WTC11 (cell line): ENCODE measurements around the gene HMX1.

Source experiments
- ATF2 ChIP-seq: sonication (generic); formaldehyde crosslinking; IDR thresholded peaks from 2 replicates; pipeline ENCODE4 v1.8.1; 2022; ENCODE audit warnings: low read depth, missing genetic modification reagents, borderline replicate concordance
- CTCF ChIP-seq: fragments of 200-600 bp; IDR thresholded peaks from 2 replicates; pipeline ENCODE4 v1.8.0; 2022; ENCODE audit warnings: antibody characterized with exemption
- E2F4 ChIP-seq: sonication (generic); formaldehyde crosslinking; IDR thresholded peaks from 2 replicates; pipeline ENCODE4 v1.8.1; 2022; ENCODE audit warnings: low read depth, mild to moderate bottlenecking, moderate library complexity, missing genetic modification reagents, borderline replicate concordance
- E2F5 ChIP-seq: sonication (generic); formaldehyde crosslinking; IDR thresholded peaks from 2 replicates; pipeline ENCODE4 v1.8.1; 2022; ENCODE audit warnings: mild to moderate bottlenecking, moderate library complexity, missing genetic modification reagents
- HMGXB4 ChIP-seq: sonication (generic); formaldehyde crosslinking; IDR thresholded peaks from 2 replicates; pipeline ENCODE4 v1.8.1; 2023; ENCODE audit warnings: mild to moderate bottlenecking, moderate library complexity, missing genetic modification reagents
- MAX ChIP-seq: sonication (generic); formaldehyde crosslinking; IDR thresholded peaks from 2 replicates; pipeline ENCODE4 v1.8.0; 2022; ENCODE audit warnings: mild to moderate bottlenecking, missing genetic modification reagents
- MYBL2 ChIP-seq: sonication (generic); formaldehyde crosslinking; IDR thresholded peaks from 2 replicates; pipeline ENCODE4 v1.8.1; 2023; ENCODE audit warnings: mild to moderate bottlenecking, moderate library complexity, missing genetic modification reagents
- ZNF263 ChIP-seq: sonication (generic); formaldehyde crosslinking; IDR thresholded peaks from 2 replicates; pipeline ENCODE4 v1.8.1; 2022; ENCODE audit warnings: low read depth, mild to moderate bottlenecking, moderate library complexity, missing genetic modification reagents
- TF ChIP-seq, protein P1 (sequence below): sonication (generic); formaldehyde crosslinking; IDR thresholded peaks from 2 replicates; pipeline ENCODE4 v1.8.1; 2023; ENCODE audit warnings: mild to moderate bottlenecking, missing genetic modification reagents, moderate library complexity
- TF ChIP-seq, protein P2 (sequence below): sonication (generic); formaldehyde crosslinking; IDR thresholded peaks from 2 replicates; pipeline ENCODE4 v1.8.1; 2023; ENCODE audit warnings: mild to moderate bottlenecking, missing genetic modification reagents, moderate library complexity
- TF ChIP-seq, protein P3 (sequence below): sonication (generic); formaldehyde crosslinking; conservative IDR thresholded peaks from 2 replicates; pipeline ENCODE4 v1.8.1; 2022; ENCODE audit warnings: mild to moderate bottlenecking, missing genetic modification reagents
- TF ChIP-seq, protein P4 (sequence below): sonication (generic); formaldehyde crosslinking; IDR thresholded peaks from 2 replicates; pipeline ENCODE4 v1.8.0; 2023; ENCODE audit warnings: mild to moderate bottlenecking, missing genetic modification reagents

GRCh38 chr4:8893624-8894423, 22.2 kb upstream of the HMX1 start:
- TF ChIP-seq E2F4 (CRISPR knock-in tag) (0 out of 2 replicates have a peak, but pooled peaks have one; percentile 18), E2F5 (CRISPR knock-in tag) (no peak), ATF2 (no peak), CTCF (no peak), MAX (CRISPR knock-in tag) (no peak), MYBL2 (CRISPR knock-in tag) (no peak), ZNF263 (no peak), HMGXB4 (CRISPR knock-in tag) (no peak)
- TF ChIP-seq, protein P1, sequence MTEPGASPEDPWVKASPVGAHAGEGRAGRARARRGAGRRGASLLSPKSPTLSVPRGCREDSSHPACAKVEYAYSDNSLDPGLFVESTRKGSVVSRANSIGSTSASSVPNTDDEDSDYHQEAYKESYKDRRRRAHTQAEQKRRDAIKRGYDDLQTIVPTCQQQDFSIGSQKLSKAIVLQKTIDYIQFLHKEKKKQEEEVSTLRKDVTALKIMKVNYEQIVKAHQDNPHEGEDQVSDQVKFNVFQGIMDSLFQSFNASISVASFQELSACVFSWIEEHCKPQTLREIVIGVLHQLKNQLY (CRISPR knock-in tag) = no peak
- TF ChIP-seq, protein P2, sequence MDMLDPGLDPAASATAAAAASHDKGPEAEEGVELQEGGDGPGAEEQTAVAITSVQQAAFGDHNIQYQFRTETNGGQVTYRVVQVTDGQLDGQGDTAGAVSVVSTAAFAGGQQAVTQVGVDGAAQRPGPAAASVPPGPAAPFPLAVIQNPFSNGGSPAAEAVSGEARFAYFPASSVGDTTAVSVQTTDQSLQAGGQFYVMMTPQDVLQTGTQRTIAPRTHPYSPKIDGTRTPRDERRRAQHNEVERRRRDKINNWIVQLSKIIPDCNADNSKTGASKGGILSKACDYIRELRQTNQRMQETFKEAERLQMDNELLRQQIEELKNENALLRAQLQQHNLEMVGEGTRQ (CRISPR knock-in tag) = no peak
- TF ChIP-seq, protein P3, sequence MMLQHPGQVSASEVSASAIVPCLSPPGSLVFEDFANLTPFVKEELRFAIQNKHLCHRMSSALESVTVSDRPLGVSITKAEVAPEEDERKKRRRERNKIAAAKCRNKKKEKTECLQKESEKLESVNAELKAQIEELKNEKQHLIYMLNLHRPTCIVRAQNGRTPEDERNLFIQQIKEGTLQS = no peak
- TF ChIP-seq, protein P4, sequence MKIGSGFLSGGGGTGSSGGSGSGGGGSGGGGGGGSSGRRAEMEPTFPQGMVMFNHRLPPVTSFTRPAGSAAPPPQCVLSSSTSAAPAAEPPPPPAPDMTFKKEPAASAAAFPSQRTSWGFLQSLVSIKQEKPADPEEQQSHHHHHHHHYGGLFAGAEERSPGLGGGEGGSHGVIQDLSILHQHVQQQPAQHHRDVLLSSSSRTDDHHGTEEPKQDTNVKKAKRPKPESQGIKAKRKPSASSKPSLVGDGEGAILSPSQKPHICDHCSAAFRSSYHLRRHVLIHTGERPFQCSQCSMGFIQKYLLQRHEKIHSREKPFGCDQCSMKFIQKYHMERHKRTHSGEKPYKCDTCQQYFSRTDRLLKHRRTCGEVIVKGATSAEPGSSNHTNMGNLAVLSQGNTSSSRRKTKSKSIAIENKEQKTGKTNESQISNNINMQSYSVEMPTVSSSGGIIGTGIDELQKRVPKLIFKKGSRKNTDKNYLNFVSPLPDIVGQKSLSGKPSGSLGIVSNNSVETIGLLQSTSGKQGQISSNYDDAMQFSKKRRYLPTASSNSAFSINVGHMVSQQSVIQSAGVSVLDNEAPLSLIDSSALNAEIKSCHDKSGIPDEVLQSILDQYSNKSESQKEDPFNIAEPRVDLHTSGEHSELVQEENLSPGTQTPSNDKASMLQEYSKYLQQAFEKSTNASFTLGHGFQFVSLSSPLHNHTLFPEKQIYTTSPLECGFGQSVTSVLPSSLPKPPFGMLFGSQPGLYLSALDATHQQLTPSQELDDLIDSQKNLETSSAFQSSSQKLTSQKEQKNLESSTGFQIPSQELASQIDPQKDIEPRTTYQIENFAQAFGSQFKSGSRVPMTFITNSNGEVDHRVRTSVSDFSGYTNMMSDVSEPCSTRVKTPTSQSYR (CRISPR knock-in tag) = no peak
